Adrenal gland (tissue), 12 donors: ENCODE data around the gene CRACR2B. TPM values are rescaled to one million over a fixed set of nuclear protein-coding genes. Genes with fewer than 3 reads are reported as not detected.

Source experiments
- DNase-seq, 7 donors: peaks; one replicate each; pipeline ENCODE4 v3.0.0-alpha.2; 2019 to 2020
- H3K27ac ChIP-seq, 5 donors: fragments of 200-600 bp; sonication (generic) in 4 of 5; 1 replicate in 3 of 5; 2 replicates in 2 of 5; pipeline versions ENCODE4 v1.5.1 to v1.8.0; 2016 to 2020; ENCODE audit warnings: mild to moderate bottlenecking in 1 of 5
- H3K27me3 ChIP-seq: fragments of 200-600 bp; 2 replicates; pipeline ENCODE4 v1.8.0; 2021
- H3K36me3 ChIP-seq, 2 donors: fragments of 200-600 bp; replicated peaks in 1 of 2; 1 replicate in 1 of 2; 2 replicates in 1 of 2; pipeline versions ENCODE4 v1.5.1 to v1.8.0; 2018 to 2022
- H3K4me1 ChIP-seq, 2 donors: fragments of 200-600 bp; replicated peaks in 1 of 2; 1 replicate in 1 of 2; 2 replicates in 1 of 2; pipeline versions ENCODE4 v1.5.1 to v1.8.0; 2018 to 2021
- H3K4me3 ChIP-seq, 4 donors: fragments of 200-600 bp; sonication (generic) in 3 of 4; one replicate each; pipeline ENCODE4 v1.5.1; 2016 to 2018
- H3K9me3 ChIP-seq, 3 donors: fragments of 200-600 bp; sonication (generic) in 1 of 3; replicated peaks in 1 of 3; 1 replicate in 2 of 3; 2 replicates in 1 of 3; pipeline versions ENCODE4 v1.5.1 to v1.8.0; 2016 to 2021
- POLR2A ChIP-seq, 2 donors: fragments of 450-650 bp; IDR thresholded peaks; one replicate each; pipeline ENCODE4 v1.6.1; 2017; ENCODE audit warnings: antibody characterized with exemption in 2 of 2, mild to moderate bottlenecking in 2 of 2, moderate library complexity in 1 of 2
- WGBS, 4 donors: extraction: QIAGEN DNeasy Blood & Tissue Kit in 2 of 4; methylation state at CpG; one replicate each; pipeline versions ENCODE4 v1.1.5 to v1.1.7; 2013 to 2017; 5-methylcytosine and 5-hydroxymethylcytosine counted together
- intact Hi-C, 2 donors: fragments of 100-400 bp; cut with DNase I; formaldehyde crosslinking; loops; one replicate each; pipeline versions ENCODE4 v1.14.1 to v1.15.0; 2022 to 2023
- polyA plus RNA-seq, 3 donors: library from polyadenylated mRNA; stranded (reverse); fragments of 200-250 nt in 2 of 3; fragments of 350-450 nt in 1 of 3; fragmentation: Illumina TruSeq in 1 of 3; extraction: RNeasy Lipid Tissue Mini Kit (QIAGEN cat#74804) in 1 of 3; gene quantifications; one replicate each; pipeline ENCODE4 v1.2.3, GENCODE V29; 2013 to 2014
- total RNA-seq, 9 donors: library from RNA; depleted of rRNA in 4 of 9; stranded (reverse); fragments of >200 nt in 4 of 9; fragments of 120-200 nt in 1 of 9; fragmentation: NEBNext Ultra II Directional in 1 of 9; extraction: Animal tissue kit (Norgen Biotek cat#: 25700) in 1 of 9; gene quantifications; one replicate each; pipeline versions ENCODE4 v1.1.0 to v1.2.4, GENCODE V29; 2013 to 2023
- TF ChIP-seq, protein P1 (sequence below), 6 experiments: fragments of 450-650 bp in 4 of 6; fragments of 200-600 bp in 2 of 6; sonication (generic) in 1 of 6; IDR thresholded peaks; 1 replicate in 5 of 6; 2 replicates in 1 of 6; pipeline versions ENCODE4 v1.5.1 to v1.8.0; 2016 to 2021; ENCODE audit warnings: antibody characterized with exemption in 6 of 6, mild to moderate bottlenecking in 2 of 6, moderate library complexity in 1 of 6
- donor health status: healthy with polysubstance abuse.
- donor health status: Bipolar disorder and iron deficiency.
- donor health status: DM: yes; HTN: yes; CAD: no.
- donor health status: DM: no; HTN: no; CAD: no.
- donor health status: DM: no; HTN: no; CAD: no.
- donor health status: DM: yes; HTN: yes; CAD: no.

The CRACR2B gene
- total and polyA plus RNA-seq, 12 donors: 1.0 to 91.3 (median 15.6) TPM

- peak in 1 of 7 donors; percentile 30 for DNase-seq
- Histone ChIP-seq H3K4me3 (no peak overlapping the region), H3K27me3 (no peaks in the 10 kb centered on the region), H3K36me3 (no peaks in the 10 kb centered on the region), H3K9me3 (no peaks in the 10 kb centered on the region), H3K4me1 (peaks cover 0 to 19% of the 10 kb centered on the region in 2 donors), H3K27ac (no peak overlapping the region)
- 85 to 92% (median 88%) methylated on average over 5 to 14 of the region's 14 CpGs for WGBS, 4 donors
- TF ChIP-seq POLR2A (IDR thresholded peaks at IDR 0.05): no peak
- TF ChIP-seq, protein P1, sequence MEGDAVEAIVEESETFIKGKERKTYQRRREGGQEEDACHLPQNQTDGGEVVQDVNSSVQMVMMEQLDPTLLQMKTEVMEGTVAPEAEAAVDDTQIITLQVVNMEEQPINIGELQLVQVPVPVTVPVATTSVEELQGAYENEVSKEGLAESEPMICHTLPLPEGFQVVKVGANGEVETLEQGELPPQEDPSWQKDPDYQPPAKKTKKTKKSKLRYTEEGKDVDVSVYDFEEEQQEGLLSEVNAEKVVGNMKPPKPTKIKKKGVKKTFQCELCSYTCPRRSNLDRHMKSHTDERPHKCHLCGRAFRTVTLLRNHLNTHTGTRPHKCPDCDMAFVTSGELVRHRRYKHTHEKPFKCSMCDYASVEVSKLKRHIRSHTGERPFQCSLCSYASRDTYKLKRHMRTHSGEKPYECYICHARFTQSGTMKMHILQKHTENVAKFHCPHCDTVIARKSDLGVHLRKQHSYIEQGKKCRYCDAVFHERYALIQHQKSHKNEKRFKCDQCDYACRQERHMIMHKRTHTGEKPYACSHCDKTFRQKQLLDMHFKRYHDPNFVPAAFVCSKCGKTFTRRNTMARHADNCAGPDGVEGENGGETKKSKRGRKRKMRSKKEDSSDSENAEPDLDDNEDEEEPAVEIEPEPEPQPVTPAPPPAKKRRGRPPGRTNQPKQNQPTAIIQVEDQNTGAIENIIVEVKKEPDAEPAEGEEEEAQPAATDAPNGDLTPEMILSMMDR (IDR thresholded peaks at IDR 0.05): no peak
- intact Hi-C loops: loop anchor here in 1 of 2 donors (5.0 kb wide), 1 partner anchor 191 kb away; no protein-coding TSS in a partner anchor
These were observed 33.4 kb downstream of the CRACR2B start for GRCh38 chr11:861105-861479.

DNA sequence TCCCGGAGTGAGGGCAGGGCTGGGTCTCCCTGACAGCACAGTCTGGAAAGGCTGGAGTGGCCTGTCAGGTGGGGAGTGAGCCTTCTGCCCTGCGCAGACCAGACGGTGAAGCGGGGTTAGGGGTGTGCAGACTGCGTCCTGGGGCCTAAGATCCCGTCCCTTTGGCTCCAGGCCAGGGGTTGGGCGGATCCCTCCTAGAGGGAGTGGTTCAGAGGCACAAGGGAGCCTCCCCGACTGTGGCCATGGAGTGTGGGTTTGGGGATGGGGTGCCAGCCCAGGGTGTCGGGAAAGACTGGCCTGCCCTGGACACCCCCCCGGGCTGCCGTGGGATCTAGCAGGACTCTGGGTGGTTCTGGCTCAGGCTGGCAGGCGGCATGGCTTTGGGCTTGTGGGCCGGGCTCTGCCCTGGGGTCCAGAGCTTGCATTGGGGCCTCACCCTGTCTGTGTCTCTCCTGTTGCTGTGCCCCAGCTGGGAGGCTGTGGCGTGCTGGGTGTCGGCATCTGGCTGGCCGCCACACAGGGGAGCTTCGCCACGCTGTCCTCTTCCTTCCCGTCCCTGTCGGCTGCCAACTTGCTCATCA lies 34.5 kb downstream of the CRACR2B start:
- 36 to 59% (median 42%) methylated on average over 3 to 20 of the region's 20 CpGs for WGBS, 4 donors
- no peak overlapping the region for H3K4me3 ChIP-seq
- H3K36me3 ChIP-seq: peaks cover 0 to 4% of the 10 kb centered on the region in 2 donors
- no peaks in the 10 kb centered on the region for H3K9me3 ChIP-seq
- H3K27ac ChIP-seq: no peak overlapping the region
- H3K4me1 ChIP-seq: peaks cover 0 to 19% of the 10 kb centered on the region in 2 donors
- H3K27me3 ChIP-seq: no peaks in the 10 kb centered on the region
- no peak for TF ChIP-seq POLR2A (IDR thresholded peaks at IDR 0.05)
- TF ChIP-seq, protein P1 (IDR thresholded peaks at IDR 0.05): no peak
- intact Hi-C loops: loop anchor here in 1 of 2 donors (5.0 kb wide), 1 partner anchor 190 kb away; no protein-coding TSS in a partner anchor
- DNase-seq: peak in 3 of 7 donors; percentile 50 to 66 (median 56)

DNA sequence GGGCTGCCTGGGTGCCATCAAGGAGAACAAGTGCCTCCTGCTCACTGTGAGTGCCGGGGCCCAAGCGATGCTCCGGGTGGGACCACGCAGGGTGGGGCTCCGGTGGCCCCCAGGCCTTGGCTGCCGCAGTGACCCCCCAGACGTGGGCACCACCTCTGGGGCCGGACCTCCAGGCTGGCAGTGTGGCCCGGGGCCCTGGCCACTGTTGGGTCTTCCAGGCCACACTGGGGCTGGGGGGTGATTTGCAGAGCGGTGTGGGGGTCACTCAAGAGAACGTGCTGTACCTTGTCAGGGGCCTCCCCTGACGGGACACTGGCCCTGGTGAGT lies 34.9 kb downstream of the CRACR2B start:
- H3K36me3 ChIP-seq: peaks cover 0 to 4% of the 10 kb centered on the region in 2 donors
- H3K9me3 ChIP-seq: no peaks in the 10 kb centered on the region
- intact Hi-C loops: loop anchor here in 1 of 2 donors (5.0 kb wide), 1 partner anchor 190 kb away; no protein-coding TSS in a partner anchor
- no peak overlapping the region for H3K27ac ChIP-seq
- no peak for TF ChIP-seq POLR2A (IDR thresholded peaks at IDR 0.05)
- TF ChIP-seq, protein P1 (IDR thresholded peaks at IDR 0.05): no peak
- no peak for DNase-seq
- WGBS, 4 donors: 43 to 65% (median 60%) methylated on average over 3 to 12 of the region's 12 CpGs
- H3K4me3 ChIP-seq: no peak overlapping the region
- peaks cover 0 to 19% of the 10 kb centered on the region in 2 donors for H3K4me1 ChIP-seq
- no peaks in the 10 kb centered on the region for H3K27me3 ChIP-seq

GRCh38 chr11:863023-863909 lies 35.5 kb downstream of the CRACR2B start:
- TF ChIP-seq, protein P1 (IDR thresholded peaks at IDR 0.05): no peak
- TF ChIP-seq POLR2A (IDR thresholded peaks at IDR 0.05): no peak
- Histone ChIP-seq H3K4me3 (no peak overlapping the region), H3K9me3 (no peaks in the 10 kb centered on the region), H3K36me3 (peaks cover 0 to 4% of the 10 kb centered on the region in 2 donors), H3K27me3 (no peaks in the 10 kb centered on the region), H3K27ac (no peak overlapping the region), H3K4me1 (peaks cover 0 to 19% of the 10 kb centered on the region in 2 donors)
- intact Hi-C loops: loop anchor here in 1 of 2 donors (5.0 kb wide), 1 partner anchor 189 kb away; no protein-coding TSS in a partner anchor
- DNase-seq: peak in 1 of 7 donors; percentile 31
- WGBS, 4 donors: 57 to 74% (median 63%) methylated on average over 16 to 24 of the region's 24 CpGs
